SK-N-MC (cell line): ENCODE measurements around the gene MRPL9.
"Not testable (repeated sequence)": the region's sequence is repeated elsewhere in the genome, so short reads cannot be mapped to it uniquely, and the experiment has no call there.

ENCODE experiments used
- DNase-seq: peaks from one replicate; pipeline ENCODE4 v3.0.0-alpha.2; 2011; ENCODE audit warnings: low read depth, low spot score
- H3K27ac ChIP-seq: fragments of 200-600 bp; sonication (generic); 2 replicates; pipeline ENCODE4 v1.5.1; 2016; ENCODE audit warnings: mixed run types
- H3K36me3 ChIP-seq: fragments of 200-600 bp; sonication (generic); 2 replicates; pipeline ENCODE4 v1.6.1; 2017; ENCODE audit warnings: antibody characterized with exemption, low read length, mixed read lengths; ENCODE audit not compliant: insufficient read depth
- H3K4me3 ChIP-seq: fragments of 200-600 bp; sonication (generic); 2 replicates; pipeline ENCODE4 v1.5.1; 2016
- H3K9ac ChIP-seq: fragments of 200-600 bp; sonication (generic); 2 replicates; pipeline ENCODE4 v1.8.0; 2017; ENCODE audit warnings: mixed run types, mixed read lengths; ENCODE audit not compliant: insufficient read length
- H3K9me3 ChIP-seq: fragments of 200-600 bp; sonication (generic); 2 replicates; pipeline ENCODE4 v1.6.1; 2017; ENCODE audit warnings: low read depth, mild to moderate bottlenecking, antibody characterized with exemption, low read length, moderate library complexity, mixed read lengths
- EZH2 ChIP-seq: fragments of 200-600 bp; sonication (generic); IDR thresholded peaks from one replicate; pipeline ENCODE4 v1.6.1; 2017; ENCODE audit warnings: antibody characterized with exemption
- FOXP2 ChIP-seq: optimal IDR thresholded peaks from 2 replicates; pipeline ENCODE3; 2011; ENCODE audit warnings: mild to moderate bottlenecking, moderate library complexity; ENCODE audit not compliant: insufficient read depth; ENCODE audit errors: extremely low read length, control extremely low read depth
- POLR2AphosphoS5 ChIP-seq: IDR thresholded peaks from 2 replicates; pipeline ENCODE4 v1.6.1; 2012; ENCODE audit warnings: mild to moderate bottlenecking, low read depth, low read length, borderline replicate concordance

The MRPL9 gene

DNA sequence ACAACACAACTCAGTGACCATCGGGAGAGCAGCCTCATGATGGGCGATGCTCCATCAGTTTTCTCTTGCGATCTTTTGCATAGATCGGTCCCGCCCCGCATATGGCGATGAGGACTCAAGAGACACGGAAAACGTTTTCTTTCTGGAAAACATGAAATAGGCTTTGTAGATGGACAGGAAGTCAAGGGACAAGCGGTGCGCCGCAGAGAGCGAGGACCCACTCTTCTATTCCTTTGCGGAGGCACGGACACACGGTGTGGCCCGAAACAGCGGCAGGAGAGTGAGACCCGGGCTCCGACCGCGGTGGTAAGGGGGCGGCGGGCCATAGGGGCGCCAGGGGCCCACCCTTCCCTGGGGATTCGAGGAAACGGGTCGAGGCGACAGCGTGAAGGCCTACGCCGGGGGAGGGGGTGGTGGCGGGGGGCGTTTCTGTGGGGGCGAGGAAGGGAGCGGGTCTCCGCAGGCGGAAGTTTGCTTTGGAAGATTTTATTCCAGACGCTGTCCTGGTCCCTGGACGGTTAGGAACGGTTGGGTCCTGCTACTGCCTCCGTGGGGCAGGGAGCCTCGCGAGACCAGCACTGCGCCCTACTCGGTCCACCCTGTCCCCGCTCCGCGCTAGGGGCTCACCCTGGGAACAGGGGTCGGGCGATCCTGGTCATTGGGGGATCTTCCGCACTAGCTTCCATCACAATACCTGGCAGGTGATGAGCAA, 27.8 kb upstream of the MRPL9 start:
- Histone ChIP-seq H3K9ac (no peak overlapping the region), H3K36me3 (no peaks in the 10 kb centered on the region), H3K27ac (no peak overlapping the region), H3K9me3 (no peaks in the 10 kb centered on the region), H3K4me3 (peak overlapping the region; percentile 78)
- no peak for TF ChIP-seq FOXP2
- no peak for TF ChIP-seq POLR2AphosphoS5
- TF ChIP-seq EZH2 = no peak
- DNase-seq = no peak

GRCh38 chr1:151790071-151790939, 27.0 kb upstream of the MRPL9 start, which contains the start of gene TDRKH:
Gene TDRKH (minus strand): TSS chr1:151790500. CDS start chr1:151783022, 7,478 bp downstream.
- DNase-seq = peak; percentile 92
- no peak within 1 kb of the TSS for H3K9ac ChIP-seq
- no peaks in the 10 kb centered on the region for H3K36me3 ChIP-seq
- H3K27ac ChIP-seq = no peak within 1 kb of the TSS
- no peak for TF ChIP-seq EZH2
- peak; percentile 23; the same call in 1 of the 2 replicates for TF ChIP-seq POLR2AphosphoS5
- H3K4me3 ChIP-seq = peak within 1 kb of the TSS; percentile 80
- no peaks in the 10 kb centered on the region for H3K9me3 ChIP-seq

DNA sequence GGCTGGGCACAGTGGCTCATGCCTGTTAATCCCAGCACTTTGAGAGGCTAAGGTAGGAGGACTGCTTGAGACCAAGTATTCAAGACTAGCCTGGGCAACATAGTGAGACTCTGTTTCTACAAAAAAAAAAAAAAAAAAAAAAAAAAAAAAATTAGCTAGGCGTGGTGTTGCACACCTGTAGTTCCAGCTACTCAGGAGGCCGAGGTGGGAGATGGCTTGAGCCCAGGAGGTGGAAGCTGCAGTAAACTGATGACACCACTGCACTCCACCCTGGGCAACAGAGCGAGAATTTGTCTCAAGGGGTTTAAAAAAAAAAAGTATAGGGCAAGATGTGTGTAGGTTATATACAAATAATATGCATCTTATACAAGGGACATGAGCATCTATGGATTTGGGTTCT, 24.4 kb upstream of the MRPL9 start:
- TF ChIP-seq EZH2 = no peak
- no peak for TF ChIP-seq FOXP2
- no peak for TF ChIP-seq POLR2AphosphoS5
- DNase-seq = no peak
- H3K36me3 ChIP-seq = no peaks in the 10 kb centered on the region
- no peak overlapping the region for H3K9ac ChIP-seq
- no peak overlapping the region for H3K4me3 ChIP-seq
- H3K27ac ChIP-seq = no peak overlapping the region
- no peaks in the 10 kb centered on the region for H3K9me3 ChIP-seq

GRCh38 chr1:151783796-151784195, 20.5 kb upstream of the MRPL9 start:
- DNase-seq = no peak
- no peak for TF ChIP-seq EZH2
- no peak for TF ChIP-seq POLR2AphosphoS5
- no peak for TF ChIP-seq FOXP2
- no peak overlapping the region for H3K9ac ChIP-seq

GRCh38 chr1:151782741-151783140, 19.4 kb upstream of the MRPL9 start:
- Histone ChIP-seq H3K36me3 (no peaks in the 10 kb centered on the region), H3K4me3 (no peak overlapping the region), H3K9ac (no peak overlapping the region), H3K9me3 (no peaks in the 10 kb centered on the region), H3K27ac (no peak overlapping the region)
- TF ChIP-seq FOXP2 (no peak), POLR2AphosphoS5 (no peak), EZH2 (no peak)
- no peak for DNase-seq

More at GRCh38 chr1:151783796-151784195, 20.5 kb upstream of the MRPL9 start:
- H3K27ac ChIP-seq = no peak overlapping the region
- H3K4me3 ChIP-seq = no peak overlapping the region
- H3K36me3 ChIP-seq = no peaks in the 10 kb centered on the region
- H3K9me3 ChIP-seq = no peaks in the 10 kb centered on the region

GRCh38 chr1:151782026-151782425, 18.7 kb upstream of the MRPL9 start:
- H3K27ac ChIP-seq, DNase-seq, H3K9me3 ChIP-seq, H3K36me3 ChIP-seq, H3K4me3 ChIP-seq, H3K9ac ChIP-seq: not testable (repeated sequence)

DNA sequence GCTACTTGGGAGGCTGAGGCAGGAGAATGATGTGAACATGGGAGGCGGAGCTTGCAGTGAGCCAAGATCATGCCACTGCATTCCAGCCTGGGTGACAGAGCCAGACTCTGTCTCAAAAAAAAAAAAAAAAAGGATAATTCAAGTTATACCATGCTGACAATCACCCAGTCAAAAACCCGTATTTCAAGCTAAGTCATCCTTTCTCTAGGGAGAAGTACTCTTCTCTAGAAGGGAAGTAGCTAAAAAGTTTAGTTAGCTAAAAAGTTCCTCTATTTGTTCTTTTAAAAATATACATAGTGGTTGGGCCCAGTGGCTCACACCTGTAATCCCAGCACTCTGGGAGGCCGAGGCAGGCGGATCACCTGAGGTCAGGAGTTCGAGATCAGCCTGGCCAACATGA, 17.4 kb upstream of the MRPL9 start:
- not testable (repeated sequence) for DNase-seq, H3K27ac ChIP-seq, H3K9me3 ChIP-seq, H3K36me3 ChIP-seq, H3K9ac ChIP-seq, H3K4me3 ChIP-seq

- TF ChIP-seq EZH2 (no peak), POLR2AphosphoS5 (no peak)
- Histone ChIP-seq H3K27ac (no peak overlapping the region), H3K9ac (no peak overlapping the region), H3K36me3 (no peaks in the 10 kb centered on the region), H3K4me3 (no peak overlapping the region), H3K9me3 (no peaks in the 10 kb centered on the region)
- DNase-seq = no peak
Observed at GRCh38 chr1:151779852-151780251, 16.6 kb upstream of the MRPL9 start.

- Histone ChIP-seq H3K9me3 (no peaks in the 10 kb centered on the region), H3K27ac (no peak overlapping the region), H3K4me3 (no peak overlapping the region), H3K9ac (no peak overlapping the region), H3K36me3 (no peaks in the 10 kb centered on the region)
- DNase-seq = no peak
- no peak for TF ChIP-seq POLR2AphosphoS5
- TF ChIP-seq EZH2 = no peak
- TF ChIP-seq FOXP2 = no peak
Observed at GRCh38 chr1:151777317-151777716, 14.0 kb upstream of the MRPL9 start.
